GM19240 (cell line): ENCODE measurements around the gene TOPAZ1.
"Not testable (repeated sequence)": the region's sequence is repeated elsewhere in the genome, so short reads cannot be mapped to it uniquely, and the experiment has no call there.

Source experiments
- DNase-seq: peaks from one replicate; pipeline ENCODE4 v3.0.0; 2011; ENCODE audit warnings: low spot score; ENCODE audit not compliant: insufficient read length

TOPAZ1 gene

DNA sequence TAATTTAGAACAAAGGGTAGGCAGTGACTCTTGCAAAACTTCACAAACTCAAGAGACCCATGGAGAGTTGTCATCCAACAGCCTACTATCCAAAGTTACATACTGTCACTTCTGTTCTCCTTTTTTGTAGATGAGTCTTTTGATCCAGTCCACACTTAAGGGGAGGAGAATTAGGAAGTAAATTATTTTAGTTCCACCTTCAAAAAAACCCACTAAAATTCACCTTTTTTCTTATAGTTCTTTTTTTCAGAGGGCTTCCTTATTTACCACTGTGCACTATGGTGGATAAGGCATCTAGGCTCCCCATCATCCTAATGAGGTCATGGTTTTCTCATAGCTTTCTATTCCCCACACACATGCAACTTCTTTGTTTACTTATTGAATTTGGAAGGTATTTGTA is 88.3 kb downstream of the TOPAZ1 start:
- no peak for DNase-seq

DNA sequence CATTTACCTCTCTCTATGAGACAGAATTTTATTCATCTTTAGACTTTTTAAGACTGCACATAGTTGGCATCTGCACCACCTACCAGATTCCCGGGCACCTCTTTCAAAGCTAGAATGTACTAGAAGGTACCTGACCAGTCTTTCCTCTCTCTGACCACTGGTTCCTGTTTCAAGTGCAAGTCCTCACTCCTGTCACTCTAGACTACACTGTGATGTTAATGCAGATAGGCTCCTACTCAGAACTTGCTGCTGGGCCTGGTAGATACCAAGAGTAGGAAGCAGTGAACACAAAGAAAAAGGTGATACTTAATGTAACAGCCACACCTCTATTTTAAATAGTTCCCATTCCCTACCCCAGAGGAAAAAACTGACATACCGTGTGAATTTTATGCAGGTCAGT is 88.8 kb downstream of the TOPAZ1 start:
- DNase-seq, result no peak

- DNase-seq, result no peak
Observed at GRCh38 chr3:44334326-44334725, 92.6 kb downstream of the TOPAZ1 start.

DNA sequence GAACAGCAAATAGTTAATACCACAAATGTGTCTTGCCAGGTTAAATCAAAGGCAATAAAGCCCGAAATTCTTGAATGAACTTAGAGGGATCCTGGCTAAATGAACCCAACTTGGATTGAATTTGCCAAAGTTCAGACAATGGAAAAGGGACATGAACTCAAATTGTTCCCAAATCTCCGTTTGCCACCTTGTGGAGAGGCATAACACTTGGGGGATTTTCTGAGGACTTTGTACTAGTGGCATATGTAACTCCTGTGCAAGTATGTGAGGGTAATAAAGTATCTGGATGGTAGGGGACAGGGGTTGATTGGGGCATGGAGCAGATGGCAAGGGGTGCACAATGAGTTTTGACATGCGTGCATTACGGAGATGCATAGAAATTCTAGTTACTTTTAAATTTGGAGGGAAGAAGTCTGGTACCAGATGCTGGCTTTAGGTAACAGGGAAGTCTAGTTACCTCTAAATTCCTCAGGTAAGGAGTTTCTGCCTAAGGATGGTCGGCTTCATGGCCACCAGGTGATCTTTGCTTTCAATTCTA is 95.6 kb downstream of the TOPAZ1 start:
- no peak for DNase-seq

GRCh38 chr3:44338010-44338827 is 96.5 kb downstream of the TOPAZ1 start, which contains the start of gene TCAIM:
Gene TCAIM, plus strand, starts transcription at chr3:44338766. Its CDS starts 16,017 bp downstream, at chr3:44354783.
- DNase-seq, result peak; percentile 85

GRCh38 chr3:44338828-44339127 is 97.1 kb downstream of the TOPAZ1 start:
- no peak for DNase-seq

GRCh38 chr3:44339181-44340057 is 97.7 kb downstream of the TOPAZ1 start:
- DNase-seq, result no peak

DNA sequence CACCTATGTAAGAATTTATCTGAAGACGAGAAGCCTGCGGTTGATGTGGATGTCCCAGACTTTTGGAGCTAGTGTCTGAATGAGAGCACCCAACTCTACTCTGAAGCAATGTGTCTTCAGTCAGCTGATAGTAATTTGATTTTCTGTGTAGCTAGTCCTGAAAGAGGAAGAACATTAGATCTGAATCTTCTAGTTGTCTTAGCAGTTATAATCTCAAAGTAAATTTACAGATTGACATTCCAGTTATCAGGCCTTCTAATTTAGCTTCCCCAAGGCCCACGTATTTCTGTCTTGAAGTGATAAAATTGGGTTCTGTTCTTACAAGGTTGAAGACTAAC is 98.3 kb downstream of the TOPAZ1 start:
- DNase-seq, result no peak

DNA sequence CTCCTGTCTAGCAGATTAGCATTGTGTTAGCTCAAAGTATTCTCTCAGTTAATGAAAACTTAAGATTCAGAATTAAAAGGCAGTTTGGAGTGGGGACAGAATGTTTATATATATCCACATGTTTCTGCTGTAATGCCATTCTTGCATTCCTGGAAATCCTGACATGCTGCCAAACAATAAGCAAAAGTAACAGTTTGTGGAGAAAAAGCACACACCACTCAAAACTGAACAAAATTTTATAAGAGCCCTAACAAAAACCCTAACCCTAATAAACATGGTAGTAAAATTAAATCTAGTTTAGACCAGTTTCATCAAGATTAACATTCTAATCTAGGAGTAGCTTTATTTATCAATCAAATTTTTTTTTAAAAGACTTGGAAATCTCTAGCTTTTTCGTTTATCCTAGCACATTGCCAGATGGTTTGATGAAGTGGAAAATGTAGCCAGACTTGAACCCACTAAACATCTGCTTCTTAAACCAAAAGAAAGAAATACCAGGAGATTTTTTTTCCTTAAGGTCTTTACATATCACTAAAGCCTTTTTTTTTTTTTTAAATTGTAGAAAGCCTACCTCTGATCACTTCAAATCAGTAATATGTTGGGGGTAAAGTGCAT is 100.6 kb downstream of the TOPAZ1 start:
- no peak for DNase-seq

- no peak for DNase-seq
Observed at GRCh38 chr3:44343421-44343820, 101.7 kb downstream of the TOPAZ1 start.

DNA sequence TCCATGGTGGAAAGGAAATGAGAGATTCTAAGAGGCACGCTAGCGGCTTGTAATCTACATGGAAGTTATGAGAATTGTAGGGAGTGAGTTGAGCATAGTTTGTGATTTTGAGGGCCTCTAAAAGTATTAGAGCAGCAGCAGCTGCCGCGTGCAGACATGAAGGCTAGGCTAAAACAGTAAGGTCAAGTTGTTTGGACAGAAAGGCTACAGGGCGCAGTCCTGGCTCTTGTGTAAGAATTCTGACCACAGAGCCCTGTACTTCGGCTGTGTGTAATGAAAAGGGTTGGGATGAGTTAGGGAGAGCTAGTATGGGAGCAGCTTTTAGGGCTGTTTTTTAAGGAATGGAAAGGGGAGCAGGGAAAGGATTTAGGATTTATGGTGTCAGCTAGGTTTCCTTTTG is 104.9 kb downstream of the TOPAZ1 start:
- not testable (repeated sequence) for DNase-seq

DNA sequence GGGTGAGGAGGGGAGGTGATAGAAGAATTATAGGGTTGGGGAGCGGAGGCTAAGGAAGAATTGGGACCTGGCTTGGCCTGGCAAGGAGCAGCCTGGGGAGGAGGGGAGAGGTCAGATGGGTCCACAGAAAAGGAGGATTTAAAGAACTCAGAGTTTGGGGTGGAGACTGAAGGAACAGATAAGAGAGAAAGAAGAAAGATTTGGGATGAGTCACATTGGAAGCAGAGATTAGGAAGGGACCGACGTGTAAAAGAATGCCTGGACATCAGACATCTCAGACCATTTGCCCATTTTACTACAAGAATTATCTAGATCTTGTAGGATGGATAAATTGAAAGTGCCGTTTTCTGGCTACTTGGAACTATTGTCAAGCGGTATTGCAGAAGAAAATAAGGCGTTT is 107.3 kb downstream of the TOPAZ1 start:
- no peak for DNase-seq

GRCh38 chr3:44353355-44353924 is 111.8 kb downstream of the TOPAZ1 start:
- no peak for DNase-seq

- DNase-seq, result no peak
Observed at GRCh38 chr3:44355362-44356033, 113.8 kb downstream of the TOPAZ1 start.

GRCh38 chr3:44359146-44359751 is 117.6 kb downstream of the TOPAZ1 start:
- DNase-seq, result no peak

- no peak for DNase-seq
Observed at GRCh38 chr3:44363591-44363990, 121.9 kb downstream of the TOPAZ1 start.

GRCh38 chr3:44365952-44366351 is 124.3 kb downstream of the TOPAZ1 start:
- no peak for DNase-seq

DNA sequence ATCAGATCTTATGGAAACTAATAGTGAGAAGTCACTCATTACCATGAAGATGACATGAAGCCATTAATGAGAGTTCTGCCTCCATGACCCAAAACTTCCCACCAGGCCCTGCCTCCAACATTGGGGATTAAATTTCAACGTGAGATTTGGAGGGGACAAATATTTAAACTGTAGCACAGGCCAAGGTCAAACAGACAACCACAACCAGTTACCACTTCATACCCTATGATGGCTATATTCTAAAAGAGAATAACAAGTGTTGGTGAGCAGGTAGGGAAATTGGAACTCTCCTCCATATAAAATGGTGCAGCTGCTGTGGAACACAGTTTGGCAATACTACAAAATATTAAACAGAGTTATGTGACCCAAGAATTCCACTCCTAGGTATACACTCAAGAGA is 133.8 kb downstream of the TOPAZ1 start:
- DNase-seq, result no peak
